GM19324 (cell line): ENCODE results near the gene RALBP1.

Experiments
- ATAC-seq: cut with Tn5 transposase; IDR thresholded peaks from one replicate; pipeline ENCODE4 v1.9.1; 2021; ENCODE audit warnings: mild to moderate bottlenecking, moderate library complexity; ENCODE audit not compliant: unreplicated experiment, low FRiP score

RALBP1 gene

DNA sequence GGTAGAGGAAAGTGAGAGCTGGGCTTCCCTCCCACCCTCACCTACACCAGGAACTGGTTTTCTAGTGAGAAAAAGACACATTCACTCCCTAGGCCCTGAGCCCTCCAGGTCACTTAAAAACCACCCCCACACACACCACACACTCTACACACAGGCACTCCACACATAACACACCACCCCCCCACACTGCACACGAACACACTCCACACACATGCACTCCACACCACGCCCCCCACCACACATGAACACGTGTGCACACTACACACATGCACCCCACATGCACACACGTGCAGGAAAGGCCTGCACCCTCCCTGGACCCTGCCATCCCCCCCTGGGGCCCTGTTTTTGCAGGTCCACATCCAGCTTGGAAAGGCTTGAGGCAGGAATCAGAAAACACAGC lies 67.6 kb downstream of the RALBP1 start:
- ATAC-seq, result no peak

DNA sequence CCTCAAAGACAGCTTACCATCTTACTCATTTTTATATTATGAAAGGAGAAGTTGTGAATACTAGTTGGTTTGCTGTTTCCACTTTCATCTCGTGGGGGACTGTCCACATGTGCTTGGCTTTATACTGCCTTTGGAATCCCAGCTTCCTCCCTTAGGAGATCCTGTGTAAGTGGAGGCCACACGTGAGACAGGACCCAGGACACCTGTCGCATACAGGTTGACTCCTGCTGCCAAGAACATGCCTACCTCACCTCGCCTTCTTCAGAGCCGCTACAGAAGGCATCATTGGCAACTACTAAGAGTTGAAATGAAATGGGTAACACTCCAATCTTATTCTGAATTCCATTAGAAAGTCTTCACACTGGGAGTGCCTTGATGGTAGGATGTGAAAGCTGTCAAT lies 69.7 kb downstream of the RALBP1 start:
- ATAC-seq, result no peak

- no peak for ATAC-seq
These were observed 71.2 kb downstream of the RALBP1 start for GRCh38 chr18:9546468-9546867.

GRCh38 chr18:9547782-9548181 lies 72.5 kb downstream of the RALBP1 start:
- ATAC-seq, result no peak

- no peak for ATAC-seq
These were observed 74.1 kb downstream of the RALBP1 start for GRCh38 chr18:9549405-9549804.

- no peak for ATAC-seq
These were observed 75.1 kb downstream of the RALBP1 start for GRCh38 chr18:9550429-9550828.

DNA sequence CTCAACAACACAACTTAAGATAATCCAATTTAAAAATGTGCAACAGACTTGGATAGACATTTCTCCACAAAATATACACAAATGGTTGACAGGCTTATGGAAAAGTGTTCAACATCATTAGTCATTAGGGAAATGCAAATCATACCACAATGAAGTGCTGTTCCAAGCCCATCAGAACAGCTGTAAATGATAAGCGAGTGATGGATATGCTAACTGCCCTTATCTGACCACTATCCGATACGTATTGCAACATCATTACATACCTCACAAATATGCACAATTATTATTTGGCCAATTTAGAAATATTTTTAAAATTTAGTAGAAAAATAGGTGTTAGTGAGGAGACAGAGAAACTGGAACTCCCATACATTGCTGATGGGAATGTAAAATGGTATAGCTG lies 76.9 kb downstream of the RALBP1 start:
- ATAC-seq, result no peak

- no peak for ATAC-seq
These were observed 77.3 kb downstream of the RALBP1 start for GRCh38 chr18:9552616-9553015.

DNA sequence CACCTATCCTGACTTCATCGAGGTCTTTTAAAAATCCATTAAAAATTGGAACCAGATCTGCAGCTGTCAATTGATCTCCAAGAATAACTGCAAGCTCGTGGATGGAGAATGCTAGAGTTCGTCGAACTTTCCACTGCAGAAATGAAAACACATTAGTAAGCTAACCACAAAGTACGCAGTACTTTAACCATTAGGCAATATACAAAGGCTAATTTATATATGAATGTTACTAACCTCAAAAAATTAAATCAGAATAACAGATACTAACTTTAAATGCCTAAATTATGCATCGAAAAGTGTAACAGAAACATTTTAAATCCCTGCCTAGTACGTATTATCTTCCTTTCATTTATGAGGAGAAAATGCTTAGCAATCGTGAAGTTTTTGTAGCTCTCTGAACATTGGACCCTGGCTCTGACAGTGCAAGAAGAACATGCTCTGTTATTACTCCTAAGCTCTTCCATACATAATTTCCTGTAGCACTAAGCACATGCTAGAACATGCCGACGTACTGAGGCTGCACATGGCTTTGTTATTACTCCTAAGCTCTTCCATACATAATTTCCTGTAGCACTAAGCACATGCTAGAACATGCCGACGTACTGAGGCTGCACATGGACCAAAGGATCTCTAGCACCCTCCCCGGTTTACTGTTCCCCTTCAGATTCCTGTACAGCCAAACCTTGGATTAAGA lies 82.1 kb downstream of the RALBP1 start:
- no peak for ATAC-seq

DNA sequence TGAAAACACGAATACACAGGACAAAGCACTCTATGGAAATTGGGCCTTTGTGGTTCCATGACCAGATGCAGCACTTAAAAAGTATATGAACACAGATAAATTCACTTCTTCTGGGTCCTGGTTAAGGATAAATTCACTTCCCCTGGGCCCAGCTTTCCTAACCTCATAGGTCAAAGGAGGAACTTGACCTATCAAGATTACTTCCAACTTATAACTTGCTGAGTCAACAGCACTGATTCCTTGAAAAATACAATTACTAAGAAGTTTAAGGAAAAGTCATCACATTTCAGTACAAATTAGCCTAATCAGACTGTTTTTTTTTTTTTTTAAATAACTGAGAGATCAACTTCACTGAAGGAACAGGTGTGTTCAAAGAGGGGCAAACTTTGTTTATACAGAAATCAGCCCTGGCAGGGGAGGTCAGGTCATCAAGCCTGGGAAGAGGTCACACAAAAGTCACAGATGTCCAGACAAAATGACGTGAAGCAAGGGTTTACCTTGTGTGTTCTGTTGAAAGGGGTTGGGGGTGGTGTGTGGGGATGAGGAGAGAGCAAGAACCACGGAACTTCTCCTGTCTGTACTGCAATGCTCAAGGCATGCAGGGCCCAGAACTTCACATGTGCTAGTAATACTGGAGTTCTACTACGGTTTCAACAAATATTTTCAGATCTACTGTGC lies 83.2 kb downstream of the RALBP1 start:
- ATAC-seq, result no peak

DNA sequence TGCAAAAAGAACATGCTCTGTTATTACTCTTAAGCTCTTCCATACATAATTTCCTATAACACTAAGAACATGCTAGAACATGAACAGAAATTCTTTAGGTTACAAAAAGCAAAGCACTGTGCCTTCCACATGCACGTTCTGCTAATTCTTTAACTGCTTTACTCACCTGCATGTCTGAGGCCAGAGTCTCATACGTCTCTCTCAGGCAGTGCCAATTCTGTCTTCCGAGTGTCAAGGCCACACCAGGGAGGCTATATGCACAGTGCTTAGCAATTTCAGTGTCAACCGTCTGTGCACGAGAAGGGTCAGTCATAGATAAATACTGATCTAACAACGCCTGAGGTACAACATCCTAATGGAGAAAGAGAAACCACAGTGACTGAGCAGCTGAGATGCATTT lies 83.9 kb downstream of the RALBP1 start:
- no peak for ATAC-seq

GRCh38 chr18:9561759-9562158 lies 86.4 kb downstream of the RALBP1 start:
- no peak for ATAC-seq

DNA sequence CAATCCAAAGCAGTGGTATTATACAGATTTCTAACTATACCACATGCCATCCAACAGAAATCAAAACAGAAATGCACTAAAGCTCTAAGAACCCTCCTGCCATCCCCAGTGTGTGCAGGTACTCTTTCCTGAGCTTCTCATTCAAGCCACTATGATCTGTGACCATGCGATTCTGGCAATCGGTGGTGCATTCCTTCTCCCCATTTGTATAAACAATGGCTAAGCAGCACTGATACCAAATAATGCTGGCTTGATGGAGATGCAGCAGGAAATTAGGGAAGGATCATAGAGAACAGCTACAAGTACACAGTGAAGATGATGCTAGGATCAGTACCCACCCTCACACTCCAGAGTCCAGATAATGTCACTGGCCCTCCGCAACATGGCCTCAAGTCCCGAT lies 87.3 kb downstream of the RALBP1 start:
- no peak for ATAC-seq

- no peak for ATAC-seq
These were observed 88.0 kb downstream of the RALBP1 start for GRCh38 chr18:9563331-9563730.

DNA sequence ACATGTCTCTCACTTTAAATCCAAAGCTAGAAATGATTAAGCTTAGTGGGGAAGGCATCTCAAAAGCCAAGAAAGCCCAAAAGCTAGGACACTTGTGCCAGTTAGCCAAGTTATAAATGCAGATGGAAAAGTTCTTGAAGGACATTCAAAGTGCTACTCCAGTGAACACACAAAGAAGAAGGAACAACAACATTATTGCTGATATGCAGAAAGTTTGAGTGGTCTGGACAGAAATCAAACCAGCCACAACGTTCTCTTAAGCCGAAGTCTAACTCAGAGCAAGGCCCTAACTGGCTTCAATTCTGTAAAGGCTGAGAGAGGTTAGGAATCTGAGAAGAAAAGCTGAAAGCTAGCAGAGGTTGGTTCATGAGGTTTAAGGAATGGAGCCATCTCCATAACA lies 90.1 kb downstream of the RALBP1 start:
- ATAC-seq, result no peak

DNA sequence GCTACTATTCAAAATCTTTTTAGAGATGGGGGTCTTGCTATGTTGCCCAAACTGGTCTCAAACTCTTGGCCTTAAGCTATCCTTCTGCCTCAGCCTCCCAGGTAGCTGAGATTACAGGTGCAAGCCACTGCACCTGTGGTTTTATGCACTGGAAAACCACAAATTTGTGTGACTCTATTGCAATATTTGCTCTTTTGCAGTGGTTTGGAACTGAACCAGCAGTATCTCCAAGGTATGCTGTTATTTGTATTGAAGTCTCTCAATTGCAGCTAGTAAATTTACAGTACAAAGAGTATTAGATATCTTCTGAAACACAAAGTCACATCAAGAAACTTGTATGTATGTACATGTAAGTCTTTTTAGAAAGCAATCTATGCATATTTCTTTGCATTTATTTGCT lies 92.9 kb downstream of the RALBP1 start:
- no peak for ATAC-seq

DNA sequence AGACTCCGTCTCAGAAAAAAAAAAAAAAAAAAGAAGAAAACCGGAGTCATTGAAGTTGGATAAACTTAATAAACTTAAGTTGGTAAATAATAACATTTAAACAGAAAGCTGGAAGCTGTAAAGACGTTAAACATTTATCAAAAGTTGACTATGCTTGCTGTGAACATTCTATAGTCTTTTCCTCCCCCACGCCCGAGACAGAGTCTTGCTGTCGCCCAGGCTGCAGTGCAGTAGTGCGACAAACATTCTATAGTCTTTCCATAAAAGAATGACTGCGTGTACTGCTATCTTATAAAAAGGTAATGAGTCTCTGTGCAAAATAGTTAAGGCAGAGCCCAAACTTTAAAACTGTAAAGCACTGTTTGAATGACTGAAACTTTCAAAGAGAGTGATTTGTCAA lies 93.9 kb downstream of the RALBP1 start:
- no peak for ATAC-seq

GRCh38 chr18:9570255-9570654 lies 94.9 kb downstream of the RALBP1 start:
- ATAC-seq, result no peak

DNA sequence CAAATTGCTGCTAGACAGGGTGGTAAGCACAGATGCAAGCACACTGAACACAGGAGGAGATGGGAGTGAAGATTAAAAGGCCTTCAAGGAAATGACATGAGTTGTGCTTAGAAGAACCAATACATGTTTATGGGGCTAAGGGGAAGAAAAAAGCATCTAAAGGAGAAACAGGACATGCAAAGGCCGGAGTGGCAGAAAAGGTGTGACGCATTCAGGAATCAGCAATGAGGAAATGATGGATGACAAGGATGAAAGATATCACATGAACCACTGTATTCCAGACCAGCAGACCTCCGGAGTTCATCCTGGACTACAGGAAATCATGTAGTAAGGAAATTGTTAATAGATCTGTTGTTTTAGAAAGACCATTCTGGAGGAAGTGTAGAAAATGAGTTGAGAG lies 96.2 kb downstream of the RALBP1 start:
- ATAC-seq, result no peak

DNA sequence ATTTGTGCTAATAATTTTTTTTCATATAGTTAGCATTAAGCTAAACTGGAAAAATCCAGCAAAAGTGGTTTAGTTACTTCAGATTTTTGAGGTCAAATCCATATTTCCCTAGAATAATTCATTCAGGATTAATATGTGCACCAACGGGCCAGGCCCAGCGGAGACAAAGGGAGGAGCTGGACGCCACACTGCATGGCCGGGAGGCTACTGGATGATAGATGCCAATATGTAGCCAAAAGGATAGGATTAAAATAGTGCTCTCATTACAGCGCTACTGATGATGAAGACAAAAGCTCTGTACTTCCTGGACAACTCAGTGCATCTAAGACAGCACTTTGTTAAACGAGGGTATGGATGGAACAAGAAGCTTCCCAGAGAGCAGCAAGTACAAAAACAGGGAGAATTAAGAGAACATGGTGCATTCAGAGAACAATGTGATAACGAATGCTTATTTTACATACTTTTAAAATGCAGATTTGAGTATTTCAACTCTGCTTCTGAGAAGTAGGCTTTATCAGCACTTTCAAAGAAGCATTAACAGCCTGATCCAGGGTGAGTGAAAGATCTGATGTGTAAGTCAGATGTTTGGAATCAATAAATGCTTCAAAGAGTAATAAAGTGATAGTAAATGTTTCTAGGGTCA lies 99.3 kb downstream of the RALBP1 start:
- ATAC-seq, result no peak

DNA sequence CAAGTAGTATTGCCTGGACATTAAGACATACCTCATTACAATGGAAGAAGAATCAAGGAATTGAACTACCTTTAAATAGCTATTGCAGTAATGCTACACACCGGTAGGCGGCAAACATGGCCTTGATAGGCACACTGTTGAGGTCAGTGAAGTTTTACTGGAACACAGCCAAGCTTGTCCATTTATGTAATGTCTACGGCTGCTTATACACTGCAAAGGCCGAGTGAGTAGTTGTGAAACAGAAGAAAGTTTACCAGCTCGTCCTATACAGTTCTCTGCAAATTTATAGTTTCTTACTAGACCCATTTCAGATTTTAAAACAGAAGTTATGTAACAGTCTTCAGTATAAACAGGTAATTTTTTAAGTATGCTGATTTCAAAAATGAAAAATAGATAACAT lies 100.2 kb downstream of the RALBP1 start:
- ATAC-seq, result peak; percentile 80

GRCh38 chr18:9577361-9577760 lies 102.0 kb downstream of the RALBP1 start:
- no peak for ATAC-seq
